ENCODE results near the gene DEGS2. TPM values are rescaled to one million over a fixed set of nuclear protein-coding genes. Genes with fewer than 3 reads are reported as not detected.

DEGS2 gene
- total RNA-seq, 2 experiments from 2014 or later: 0.05 to 0.39 TPM

DNA sequence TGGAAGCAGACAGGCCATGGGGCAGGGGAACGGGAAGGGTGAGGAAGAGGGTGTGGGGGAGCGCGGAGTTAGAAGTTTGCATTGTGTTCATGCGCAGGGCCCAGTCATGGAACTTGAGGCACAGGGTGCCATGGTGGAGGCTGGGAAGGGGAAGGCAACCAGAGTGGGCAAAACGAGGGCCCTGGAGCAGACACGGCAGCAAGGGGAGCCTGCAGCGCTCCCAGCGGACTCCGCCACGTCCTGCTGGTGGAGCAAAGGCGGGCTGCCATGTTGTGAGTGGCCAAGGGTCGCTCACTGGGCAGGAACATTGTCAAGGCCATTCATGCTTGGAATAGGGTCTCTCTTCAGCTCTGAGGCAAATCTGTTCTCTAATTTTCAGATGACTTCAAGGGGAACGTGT is 20.5 kb downstream of the DEGS2 start:
- no peaks in the 10 kb centered on the region for H3K27me3 Mint-ChIP-seq (ENCODE audit: low read depth)
- H3K9me3 Mint-ChIP-seq (ENCODE audit: insufficient read depth): no peaks in the 10 kb centered on the region
- DNase-seq: no peak
- POLR2A ChIA-PET: interaction anchor here (1.0 kb wide), 1 partner anchor 9 kb away, joined by 3 read pairs; no protein-coding TSS in a partner anchor
- no peak for ATAC-seq
- peaks cover 89% of the 10 kb centered on the region for H3K36me3 Mint-ChIP-seq (ENCODE audit: low read depth)
- H3K27ac Mint-ChIP-seq: peak overlapping the region; percentile 61
- H3K4me1 Mint-ChIP-seq (ENCODE audit: low read depth): peaks cover 12% of the 10 kb centered on the region
- CTCF ChIA-PET: interaction anchor here (1.0 kb wide), 1 partner anchor 54 kb away, joined by 3 read pairs; no protein-coding TSS in a partner anchor
- no peak overlapping the region for H3K4me3 Mint-ChIP-seq

DNA sequence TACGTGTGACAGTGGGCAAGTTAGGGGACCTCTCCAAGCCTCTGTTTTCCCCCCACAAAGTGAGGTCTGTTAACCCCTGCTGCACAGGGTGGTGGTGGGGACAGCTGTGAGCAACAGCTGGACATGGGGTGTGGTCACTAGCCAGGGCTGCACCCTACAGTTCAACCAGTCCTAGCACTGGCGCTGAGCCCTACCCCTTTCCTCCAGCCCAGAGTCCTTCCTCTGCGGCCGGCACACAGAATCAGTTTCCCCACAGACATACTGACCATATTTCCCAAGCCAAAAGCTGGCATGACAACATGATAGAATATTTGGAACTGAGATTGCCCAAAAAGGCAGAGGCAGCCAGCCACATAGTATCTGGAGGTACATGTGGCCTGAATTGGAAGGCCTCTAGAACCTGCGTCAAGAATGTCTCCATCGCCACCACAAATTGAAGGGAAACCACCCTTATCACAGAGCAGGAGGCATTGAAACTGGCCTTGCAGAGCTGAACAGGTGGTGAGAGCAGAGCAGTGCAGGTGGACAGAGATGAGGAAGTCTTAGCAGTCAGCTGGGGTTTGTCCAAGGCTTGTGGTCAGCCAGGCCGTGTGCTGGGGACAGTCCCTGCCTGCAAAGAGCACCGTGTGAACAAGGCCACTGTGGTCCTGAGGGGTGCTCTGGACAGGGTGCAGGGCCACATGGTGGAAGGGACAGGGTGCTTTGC is 21.2 kb downstream of the DEGS2 start:
- Mint-ChIP-seq H3K9me3 (ENCODE audit: insufficient read depth) (no peaks in the 10 kb centered on the region), H3K4me3 (no peak overlapping the region), H3K27me3 (ENCODE audit: low read depth) (no peaks in the 10 kb centered on the region), H3K27ac (peak overlapping the region; percentile 61), H3K36me3 (ENCODE audit: low read depth) (peaks cover 92% of the 10 kb centered on the region), H3K4me1 (ENCODE audit: low read depth) (peaks cover 10% of the 10 kb centered on the region)
- POLR2A ChIA-PET: interaction anchor here (1.0 kb wide), 1 partner anchor 8 kb away, joined by 3 read pairs; no protein-coding TSS in a partner anchor
- CTCF ChIA-PET: interaction anchor here (2.0 kb wide), 1 partner anchor 54 kb away, joined by 5 read pairs; no protein-coding TSS in a partner anchor
- DNase-seq (no peak), ATAC-seq (no peak)

DNA sequence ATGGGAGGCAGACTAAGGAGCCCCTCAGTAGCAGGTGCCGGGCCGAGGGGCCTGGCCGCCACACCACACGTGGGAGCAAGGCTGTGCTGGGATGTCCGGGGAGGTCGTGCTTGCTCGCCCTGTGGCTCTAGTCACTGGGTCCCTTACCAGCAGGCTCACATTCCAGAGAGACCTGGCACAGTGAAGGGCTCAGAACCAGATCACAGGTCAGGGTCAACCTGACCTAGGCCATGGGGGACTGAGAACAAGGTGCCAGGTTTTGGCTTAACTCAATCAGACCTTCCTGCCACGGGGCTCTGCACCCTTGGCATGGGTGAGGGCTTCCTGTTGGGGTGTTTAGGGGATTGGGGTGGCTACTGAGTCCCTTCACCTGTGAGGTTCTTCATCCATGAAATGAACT is 22.3 kb downstream of the DEGS2 start:
- H3K4me1 Mint-ChIP-seq (ENCODE audit: low read depth): peaks cover 8% of the 10 kb centered on the region
- CTCF ChIA-PET: interaction anchor here (2.0 kb wide), 1 partner anchor 56 kb away, joined by 5 read pairs; no protein-coding TSS in a partner anchor
- no peaks in the 10 kb centered on the region for H3K27me3 Mint-ChIP-seq (ENCODE audit: low read depth)
- H3K4me3 Mint-ChIP-seq: no peak overlapping the region
- no peak for DNase-seq
- peaks cover 95% of the 10 kb centered on the region for H3K36me3 Mint-ChIP-seq (ENCODE audit: low read depth)
- POLR2A ChIA-PET: no interaction called here
- H3K9me3 Mint-ChIP-seq (ENCODE audit: insufficient read depth): no peaks in the 10 kb centered on the region
- no peak overlapping the region for H3K27ac Mint-ChIP-seq
- no peak for ATAC-seq

DNA sequence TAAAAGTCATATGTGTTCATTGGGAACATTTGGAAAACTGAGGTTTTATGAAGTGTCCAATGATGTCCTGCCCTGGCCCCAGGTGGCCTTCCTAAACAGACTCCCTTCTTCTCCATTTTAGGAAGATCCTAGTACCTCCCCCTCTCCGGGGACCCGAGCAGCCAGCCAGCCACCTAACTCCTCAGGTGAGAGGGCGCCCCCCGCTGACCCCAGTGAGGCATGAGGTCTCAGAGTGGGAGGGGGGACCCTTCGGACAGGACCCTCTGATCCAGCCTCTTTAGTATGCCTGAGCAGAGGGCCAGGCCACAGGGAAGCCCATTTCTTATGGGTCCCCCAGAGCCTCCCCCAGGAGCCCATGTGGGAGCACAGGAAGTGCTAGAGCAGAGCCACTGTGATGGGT is 23.7 kb downstream of the DEGS2 start:
- Mint-ChIP-seq H3K27ac (peak overlapping the region; percentile 52), H3K27me3 (ENCODE audit: low read depth) (no peaks in the 10 kb centered on the region), H3K9me3 (ENCODE audit: insufficient read depth) (no peaks in the 10 kb centered on the region), H3K36me3 (ENCODE audit: low read depth) (peaks cover 100% of the 10 kb centered on the region), H3K4me3 (no peak overlapping the region), H3K4me1 (ENCODE audit: low read depth) (peaks cover 6% of the 10 kb centered on the region)
- ATAC-seq (no peak), DNase-seq (no peak)
- ChIA-PET CTCF (interaction anchor here (1.6 kb wide), 1 partner anchor 28 kb away, joined by 3 read pairs; no protein-coding TSS in a partner anchor), POLR2A (no interaction called here)

DNA sequence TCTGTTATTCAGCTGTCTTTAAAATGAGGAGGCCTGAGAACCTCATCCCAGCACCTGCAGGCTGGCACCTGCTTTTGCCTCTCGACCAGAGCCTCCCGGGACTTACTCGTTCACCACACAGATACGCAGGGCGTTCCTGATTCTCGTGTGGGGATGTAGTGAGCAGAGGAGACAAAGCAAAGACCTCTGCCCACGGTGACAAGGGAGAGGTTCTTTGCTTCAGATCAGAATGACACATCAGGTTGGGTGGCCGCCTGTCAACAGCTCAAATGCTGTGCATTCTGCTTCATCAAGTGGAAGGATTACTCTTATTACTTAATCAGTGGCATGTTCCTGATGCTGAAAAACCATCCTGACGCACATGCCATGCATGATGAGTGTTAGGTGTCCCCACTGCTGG is 24.4 kb downstream of the DEGS2 start:
- H3K27ac Mint-ChIP-seq: peak overlapping the region; percentile 52
- ChIA-PET POLR2A (interaction anchor here (0.9 kb wide), 1 partner anchor 10 kb away, joined by 3 read pairs; no protein-coding TSS in a partner anchor), CTCF (interaction anchor here (1.6 to 1.8 kb wide), 2 partner anchors 27 to 58 kb away, joined by 3 to 4 read pairs; no protein-coding TSS in a partner anchor)
- ATAC-seq: no peak
- no peaks in the 10 kb centered on the region for H3K27me3 Mint-ChIP-seq (ENCODE audit: low read depth)
- no peak for DNase-seq
- H3K9me3 Mint-ChIP-seq (ENCODE audit: insufficient read depth): no peaks in the 10 kb centered on the region
- peaks cover 100% of the 10 kb centered on the region for H3K36me3 Mint-ChIP-seq (ENCODE audit: low read depth)
- H3K4me1 Mint-ChIP-seq (ENCODE audit: low read depth): peaks cover 6% of the 10 kb centered on the region
- H3K4me3 Mint-ChIP-seq: no peak overlapping the region

DNA sequence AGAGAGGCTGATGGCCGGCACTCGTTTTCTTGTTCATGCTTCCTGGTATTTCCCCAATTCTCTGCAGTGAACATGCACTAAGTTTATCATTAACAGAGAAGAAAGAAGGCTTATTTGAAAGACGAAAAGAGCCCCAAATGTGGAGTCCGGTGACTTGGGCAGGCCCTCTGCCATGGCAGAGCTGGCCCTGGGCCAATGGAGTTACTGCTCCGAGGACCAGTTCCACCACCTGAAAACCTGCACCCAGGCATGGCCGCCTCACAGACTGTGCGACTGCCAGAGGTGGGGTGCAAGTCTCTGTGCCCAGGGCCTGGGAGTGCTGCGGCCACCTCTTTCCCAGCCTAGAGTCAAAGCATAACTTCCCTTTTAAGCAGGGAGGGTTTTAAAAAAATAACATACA is 24.9 kb downstream of the DEGS2 start:
- no peaks in the 10 kb centered on the region for H3K27me3 Mint-ChIP-seq (ENCODE audit: low read depth)
- CTCF ChIA-PET: interaction anchor here (1.6 to 1.8 kb wide), 2 partner anchors 27 to 59 kb away, joined by 3 to 4 read pairs; no protein-coding TSS in a partner anchor
- H3K36me3 Mint-ChIP-seq (ENCODE audit: low read depth): peaks cover 100% of the 10 kb centered on the region

DNA sequence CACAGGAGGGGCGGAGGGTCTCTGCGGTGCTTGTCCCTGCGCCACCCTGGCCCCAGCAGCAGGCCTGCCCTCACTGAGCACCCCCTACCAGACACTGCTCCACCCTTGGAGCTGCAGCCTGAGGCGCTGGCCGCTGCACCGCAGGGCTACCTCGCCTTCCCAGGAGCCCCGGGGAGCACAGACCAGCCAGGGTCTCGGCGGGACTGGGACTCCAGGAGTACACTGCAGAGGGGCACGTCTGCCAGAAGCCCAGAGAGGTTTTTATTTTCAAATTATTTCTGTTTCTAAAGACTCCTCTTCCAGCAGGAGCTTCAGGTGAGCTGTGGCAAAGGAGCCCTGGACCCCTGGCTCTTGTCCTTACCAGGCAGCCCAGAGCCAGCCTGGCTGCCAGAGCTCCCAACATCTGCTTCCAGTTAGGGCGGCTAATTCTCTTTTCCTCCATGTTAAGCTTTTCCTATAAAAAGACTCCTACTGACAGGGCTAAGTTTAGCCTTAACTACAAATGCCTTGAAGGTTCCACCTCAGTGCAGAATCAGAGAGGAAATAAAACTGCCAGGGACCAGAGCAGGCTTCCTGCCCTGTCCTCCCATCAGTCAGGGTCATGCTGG is 26.4 kb downstream of the DEGS2 start:
- Mint-ChIP-seq H3K9me3 (ENCODE audit: insufficient read depth) (no peaks in the 10 kb centered on the region), H3K27me3 (ENCODE audit: low read depth) (no peaks in the 10 kb centered on the region), H3K36me3 (ENCODE audit: low read depth) (peaks cover 97% of the 10 kb centered on the region), H3K4me3 (no peak overlapping the region), H3K4me1 (ENCODE audit: low read depth) (peaks cover 6% of the 10 kb centered on the region), H3K27ac (peak overlapping the region; percentile 55)
- DNase-seq (no peak), ATAC-seq (no peak)
- POLR2A ChIA-PET: no interaction called here
- CTCF ChIA-PET: no interaction called here

More for the DNA sequence above, 24.9 kb downstream of the DEGS2 start:
- DNase-seq (no peak), ATAC-seq (no peak)
- H3K27ac Mint-ChIP-seq: peak overlapping the region; percentile 35
- POLR2A ChIA-PET: interaction anchor here (0.9 kb wide), 1 partner anchor 9 kb away, joined by 3 read pairs; no protein-coding TSS in a partner anchor
- H3K9me3 Mint-ChIP-seq (ENCODE audit: insufficient read depth): no peaks in the 10 kb centered on the region
- peaks cover 5% of the 10 kb centered on the region for H3K4me1 Mint-ChIP-seq (ENCODE audit: low read depth)
- no peak overlapping the region for H3K4me3 Mint-ChIP-seq

DNA sequence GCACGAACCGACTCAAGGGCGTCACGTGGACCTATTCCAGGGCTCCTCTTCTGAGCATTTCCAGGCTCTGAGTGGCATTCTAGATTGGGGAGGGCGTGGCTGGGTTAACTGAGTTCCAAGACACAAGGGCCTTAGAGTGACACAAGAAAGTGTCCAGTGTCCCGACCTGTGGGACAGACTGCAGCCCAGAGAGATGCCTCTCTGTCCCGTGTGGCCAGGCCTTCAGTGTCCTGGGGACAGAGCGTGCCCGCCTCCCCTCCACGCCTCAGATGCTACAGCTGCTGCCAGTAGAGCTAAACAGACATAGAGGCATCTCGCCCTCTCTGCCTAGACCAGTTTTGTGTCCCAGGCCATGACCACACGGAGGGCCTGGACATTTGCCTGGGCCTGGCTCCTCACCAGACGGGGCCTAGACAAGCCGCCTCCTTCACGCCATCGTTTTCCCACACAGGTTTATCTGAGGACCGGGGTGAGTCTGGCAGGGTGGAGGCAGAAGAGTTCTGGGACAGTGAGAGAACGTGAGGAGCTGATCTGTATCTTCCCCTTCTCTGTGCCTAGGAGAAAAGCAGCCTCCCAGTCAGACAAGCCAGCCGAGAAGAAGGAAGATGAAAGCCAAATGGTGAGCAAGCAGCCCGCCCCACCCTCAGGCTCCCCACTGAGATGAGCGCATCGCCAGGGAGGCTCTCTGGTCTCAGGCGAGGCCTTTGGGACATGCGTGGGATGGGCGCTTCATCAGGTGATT is 27.1 kb downstream of the DEGS2 start:
- H3K36me3 Mint-ChIP-seq (ENCODE audit: low read depth): peaks cover 97% of the 10 kb centered on the region
- no peaks in the 10 kb centered on the region for H3K27me3 Mint-ChIP-seq (ENCODE audit: low read depth)
- H3K9me3 Mint-ChIP-seq (ENCODE audit: insufficient read depth): no peaks in the 10 kb centered on the region
- peak overlapping the region; percentile 55 for H3K27ac Mint-ChIP-seq
- no peak for ATAC-seq
- H3K4me3 Mint-ChIP-seq: no peak overlapping the region
- no peak for DNase-seq
- CTCF ChIA-PET: no interaction called here
- POLR2A ChIA-PET: no interaction called here
- H3K4me1 Mint-ChIP-seq (ENCODE audit: low read depth): peaks cover 6% of the 10 kb centered on the region

DNA sequence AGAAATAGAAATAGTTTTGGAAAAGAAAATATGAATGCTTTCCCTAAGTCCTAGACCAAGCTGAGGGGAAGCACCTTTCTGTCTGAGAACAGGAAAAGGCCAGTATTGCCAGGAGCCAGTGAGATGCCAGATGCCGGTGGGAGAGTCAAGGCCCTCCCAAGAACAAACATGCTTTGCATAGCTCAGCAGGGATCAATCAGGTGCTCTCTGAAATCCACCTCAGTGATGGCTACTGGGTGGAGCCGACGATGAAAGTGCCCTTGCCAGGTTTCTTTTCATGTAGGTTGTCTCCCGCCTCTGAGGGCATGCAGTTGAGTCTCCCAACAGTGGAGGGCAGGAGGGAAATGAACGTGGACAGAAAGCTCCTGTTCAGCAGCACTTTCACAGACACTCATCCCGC is 28.3 kb downstream of the DEGS2 start:
- DNase-seq (no peak), ATAC-seq (no peak)
- H3K27ac Mint-ChIP-seq: peak overlapping the region; percentile 72
- H3K9me3 Mint-ChIP-seq (ENCODE audit: insufficient read depth): no peaks in the 10 kb centered on the region
- H3K4me3 Mint-ChIP-seq: no peak overlapping the region
- H3K36me3 Mint-ChIP-seq (ENCODE audit: low read depth): peaks cover 90% of the 10 kb centered on the region
- H3K27me3 Mint-ChIP-seq (ENCODE audit: low read depth): no peaks in the 10 kb centered on the region
- ChIA-PET CTCF (no interaction called here), POLR2A (no interaction called here)
- H3K4me1 Mint-ChIP-seq (ENCODE audit: low read depth): peaks cover 2% of the 10 kb centered on the region

DNA sequence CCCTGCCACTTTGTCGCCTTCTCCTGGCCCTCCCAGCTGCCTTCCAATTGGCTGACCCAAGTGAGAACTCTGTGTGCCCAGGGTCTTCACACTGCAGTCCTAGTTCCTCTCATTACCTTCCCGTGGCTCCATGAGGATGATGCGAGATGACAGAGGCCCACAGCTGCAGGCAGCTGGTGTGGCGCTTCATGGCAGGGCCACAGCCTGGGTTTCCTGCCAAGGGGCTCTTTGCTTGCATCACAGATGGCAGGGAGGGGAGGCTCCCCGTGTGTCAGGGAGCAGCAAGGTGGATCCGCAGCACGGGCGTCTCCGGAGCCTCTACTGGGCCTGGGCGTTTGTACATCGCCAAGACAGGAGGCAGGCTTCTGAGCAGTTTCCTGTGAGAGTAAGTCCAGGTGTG is 28.9 kb downstream of the DEGS2 start:
- H3K36me3 Mint-ChIP-seq (ENCODE audit: low read depth): peaks cover 90% of the 10 kb centered on the region
- DNase-seq (no peak), ATAC-seq (no peak)
- CTCF ChIA-PET: no interaction called here
- peak overlapping the region; percentile 65 for H3K27ac Mint-ChIP-seq
- POLR2A ChIA-PET: interaction anchor here (1.1 kb wide), 1 partner anchor 8 kb away, joined by 3 read pairs; no protein-coding TSS in a partner anchor
- no peak overlapping the region for H3K4me3 Mint-ChIP-seq
- H3K27me3 Mint-ChIP-seq (ENCODE audit: low read depth): no peaks in the 10 kb centered on the region
- peaks cover 2% of the 10 kb centered on the region for H3K4me1 Mint-ChIP-seq (ENCODE audit: low read depth)
- no peaks in the 10 kb centered on the region for H3K9me3 Mint-ChIP-seq (ENCODE audit: insufficient read depth)

DNA sequence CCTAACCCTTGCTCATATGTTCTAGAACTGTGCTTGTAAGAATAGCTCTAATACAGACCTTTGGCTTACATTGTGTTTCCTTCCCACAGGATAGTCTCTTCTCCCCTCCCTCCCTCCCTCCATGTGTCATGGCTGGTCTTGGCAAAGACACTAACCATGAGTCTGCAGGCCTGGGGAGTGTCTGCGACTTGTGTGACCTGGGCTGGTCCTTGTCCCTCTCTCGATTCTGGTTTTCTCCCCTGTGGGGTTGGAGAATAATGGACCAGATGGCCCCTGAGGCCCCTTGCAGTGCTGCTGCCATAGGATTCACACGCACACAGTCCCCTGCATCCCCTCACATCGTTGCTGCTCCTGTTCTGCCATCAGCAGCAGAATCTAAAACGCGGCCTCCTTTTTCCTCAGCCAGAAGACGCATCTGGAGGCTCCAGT is 30.3 kb downstream of the DEGS2 start:
- H3K27ac Mint-ChIP-seq: peak overlapping the region; percentile 20
- ChIA-PET CTCF (interaction anchor here (1.1 kb wide), 1 partner anchor 21 kb away, joined by 3 read pairs; no protein-coding TSS in a partner anchor), POLR2A (interaction anchor here (1.3 kb wide), 1 partner anchor 17 kb away, joined by 3 read pairs; no protein-coding TSS in a partner anchor)

More for the DNA sequence above, 30.3 kb downstream of the DEGS2 start:
- Mint-ChIP-seq H3K4me3 (no peak overlapping the region), H3K4me1 (ENCODE audit: low read depth) (peaks cover 2% of the 10 kb centered on the region), H3K9me3 (ENCODE audit: insufficient read depth) (no peaks in the 10 kb centered on the region), H3K36me3 (ENCODE audit: low read depth) (peaks cover 90% of the 10 kb centered on the region), H3K27me3 (ENCODE audit: low read depth) (no peaks in the 10 kb centered on the region)
- ATAC-seq (no peak), DNase-seq (no peak)
